ENCODE data around the gene DDX23.
"Not testable (repeated sequence)": the region's sequence is repeated elsewhere in the genome, so short reads cannot be mapped to it uniquely, and the experiment has no call there.

DDX23 gene

GRCh38 chr12:48861111-48861510 lies 9.1 kb upstream of the DDX23 start:
- no peak for DNase-seq

- not testable (repeated sequence) for DNase-seq
These were observed 8.3 kb upstream of the DDX23 start for GRCh38 chr12:48860236-48860635.

GRCh38 chr12:48859607-48860006 lies 7.6 kb upstream of the DDX23 start:
- DNase-seq: no peak

- no peak for DNase-seq
These were observed 6.1 kb upstream of the DDX23 start for GRCh38 chr12:48858043-48858442.

- no peak for DNase-seq
These were observed 5.5 kb upstream of the DDX23 start for GRCh38 chr12:48857278-48857994.

GRCh38 chr12:48856379-48856778 lies 4.4 kb upstream of the DDX23 start:
- DNase-seq: no peak

- not testable (repeated sequence) for DNase-seq
These were observed 3.0 kb upstream of the DDX23 start for GRCh38 chr12:48854932-48855331.

- no peak for DNase-seq
These were observed 2.5 kb upstream of the DDX23 start for GRCh38 chr12:48854488-48854887.

- DNase-seq: peak; percentile 90 to 95
These were observed 1.0 kb upstream of the DDX23 start for GRCh38 chr12:48852734-48853688.

GRCh38 chr12:48842021-48842420 lies 9.9 kb downstream of the DDX23 start:
- DNase-seq: not testable (repeated sequence)

GRCh38 chr12:48838048-48838447 lies 13.9 kb downstream of the DDX23 start:
- no peak for DNase-seq

GRCh38 chr12:48832321-48833060 lies 19.5 kb downstream of the DDX23 start:
- no peak for DNase-seq

GRCh38 chr12:48831257-48831656 lies 20.7 kb downstream of the DDX23 start:
- no peak for DNase-seq

GRCh38 chr12:48828841-48829575 lies 23.0 kb downstream of the DDX23 start:
- no peak for DNase-seq

GRCh38 chr12:48828293-48828692 lies 23.7 kb downstream of the DDX23 start:
- DNase-seq: no peak

GRCh38 chr12:48827513-48828096 lies 24.4 kb downstream of the DDX23 start:
- no peak for DNase-seq

- no peak for DNase-seq
These were observed 24.9 kb downstream of the DDX23 start for GRCh38 chr12:48827026-48827425.

- no peak for DNase-seq
These were observed 25.6 kb downstream of the DDX23 start for GRCh38 chr12:48826209-48826855.

- DNase-seq: no peak
These were observed 27.1 kb downstream of the DDX23 start for GRCh38 chr12:48824905-48825304.

- peak; percentile 29 to 36 for DNase-seq
These were observed 27.9 kb downstream of the DDX23 start for GRCh38 chr12:48824112-48824511.

- DNase-seq: no peak
These were observed 28.7 kb downstream of the DDX23 start for GRCh38 chr12:48823281-48823680.

GRCh38 chr12:48822711-48823110 lies 29.3 kb downstream of the DDX23 start:
- DNase-seq: no peak
